HK-2 (cell line): Measurements from ENCODE around the gene ANXA11.
"Not testable (repeated sequence)": the region's sequence is repeated elsewhere in the genome, so short reads cannot be mapped to it uniquely, and the experiment has no call there.

Experiments
- DNase-seq: peaks from one replicate; pipeline ENCODE4 v3.0.0-alpha.2; 2018; ENCODE audit not compliant: unreplicated experiment

The ANXA11 gene

GRCh38 chr10:80146918-80147317 lies 58.4 kb downstream of the ANXA11 start:
- no peak for DNase-seq

- not testable (repeated sequence) for DNase-seq
Observed at GRCh38 chr10:80145406-80146308, 59.7 kb downstream of the ANXA11 start.

- DNase-seq = no peak
Observed at GRCh38 chr10:80144696-80145131, 60.6 kb downstream of the ANXA11 start.

- no peak for DNase-seq
Observed at GRCh38 chr10:80144067-80144695, 61.2 kb downstream of the ANXA11 start.

GRCh38 chr10:80141696-80142460 lies 63.5 kb downstream of the ANXA11 start:
- no peak for DNase-seq

GRCh38 chr10:80140251-80140650 lies 65.1 kb downstream of the ANXA11 start:
- no peak for DNase-seq

- DNase-seq = no peak
Observed at GRCh38 chr10:80139265-80139664, 66.1 kb downstream of the ANXA11 start.

- DNase-seq = no peak
Observed at GRCh38 chr10:80137920-80138319, 67.4 kb downstream of the ANXA11 start.

GRCh38 chr10:80137031-80137862 lies 68.1 kb downstream of the ANXA11 start:
- DNase-seq = no peak

- DNase-seq = no peak
Observed at GRCh38 chr10:80136134-80136571, 69.2 kb downstream of the ANXA11 start.

GRCh38 chr10:80133687-80134086 lies 71.7 kb downstream of the ANXA11 start:
- not testable (repeated sequence) for DNase-seq

- DNase-seq = no peak
Observed at GRCh38 chr10:80133206-80133605, 72.1 kb downstream of the ANXA11 start.

GRCh38 chr10:80132299-80133139 lies 72.8 kb downstream of the ANXA11 start, which contains the start of gene PLAC9:
Gene PLAC9 (plus strand): TSS chr10:80132730. CDS start chr10:80132763, 33 bp downstream.
- no peak for DNase-seq

- DNase-seq = no peak
Observed at GRCh38 chr10:80131499-80131901, 73.8 kb downstream of the ANXA11 start.

GRCh38 chr10:80126876-80127275 lies 78.5 kb downstream of the ANXA11 start:
- no peak for DNase-seq

- no peak for DNase-seq
Observed at GRCh38 chr10:80122746-80123145, 82.6 kb downstream of the ANXA11 start.

GRCh38 chr10:80122110-80122710 lies 83.1 kb downstream of the ANXA11 start:
- no peak for DNase-seq

- no peak for DNase-seq
Observed at GRCh38 chr10:80118669-80119068, 86.7 kb downstream of the ANXA11 start.

GRCh38 chr10:80110986-80111385 lies 94.4 kb downstream of the ANXA11 start:
- DNase-seq = no peak
